Femur (tissue), 1 donor: ENCODE results near the gene MARCHF9.

ENCODE experiments used
- DNase-seq: peaks from one replicate; pipeline ENCODE4 v3.0.0-alpha.2; 2017

The MARCHF9 gene

DNA sequence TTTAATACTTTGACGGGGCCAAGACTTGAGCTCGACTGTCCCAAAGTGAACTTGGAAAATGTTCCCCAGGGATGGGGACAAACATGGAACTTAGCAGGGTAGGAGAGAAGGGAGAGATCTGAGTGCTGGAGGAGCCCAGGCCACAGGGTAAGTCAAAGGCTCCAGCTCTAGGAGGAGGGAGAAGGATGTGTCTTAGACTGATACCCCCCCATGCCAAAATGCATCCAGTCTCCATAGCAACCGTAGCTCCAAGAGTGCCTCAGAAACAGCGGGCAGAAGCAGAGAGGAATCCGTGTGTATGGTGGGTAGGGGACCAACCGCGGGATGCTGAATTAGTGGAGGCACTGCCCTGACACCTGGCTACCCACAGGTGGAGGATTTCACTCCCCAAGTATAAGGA is 15.5 kb upstream of the MARCHF9 start:
- DNase-seq: no peak

DNA sequence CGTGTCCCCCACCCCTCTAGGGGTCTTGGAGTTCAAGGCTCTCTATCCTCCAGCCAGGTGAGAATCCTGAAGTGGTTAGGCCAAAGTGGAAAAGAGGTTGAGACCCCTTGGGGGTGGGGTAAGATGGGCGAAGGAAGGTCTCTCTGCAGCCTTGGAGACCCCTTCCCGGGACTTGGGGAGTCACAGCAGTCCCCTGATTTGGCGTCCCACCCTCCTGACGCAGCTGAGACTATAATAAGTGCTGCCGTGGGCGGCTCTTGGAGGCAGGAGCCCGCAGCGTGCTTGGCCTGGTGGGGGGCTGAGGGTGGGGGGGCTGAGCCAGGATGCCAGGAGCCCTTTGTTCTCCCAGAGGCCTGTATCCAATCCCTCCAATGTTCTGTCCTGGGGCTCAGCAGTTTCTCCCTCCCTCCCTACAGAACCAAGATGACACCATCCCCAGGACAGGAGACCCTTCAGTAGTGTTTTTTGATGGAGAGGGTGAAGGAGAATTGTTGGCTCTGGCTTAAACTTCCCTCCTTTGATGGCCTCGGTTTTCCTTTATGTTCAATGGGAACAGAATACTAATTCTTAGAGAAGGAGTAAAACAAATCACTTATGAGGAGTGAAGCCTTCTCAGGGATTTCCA is 14.9 kb upstream of the MARCHF9 start:
- no peak for DNase-seq

DNA sequence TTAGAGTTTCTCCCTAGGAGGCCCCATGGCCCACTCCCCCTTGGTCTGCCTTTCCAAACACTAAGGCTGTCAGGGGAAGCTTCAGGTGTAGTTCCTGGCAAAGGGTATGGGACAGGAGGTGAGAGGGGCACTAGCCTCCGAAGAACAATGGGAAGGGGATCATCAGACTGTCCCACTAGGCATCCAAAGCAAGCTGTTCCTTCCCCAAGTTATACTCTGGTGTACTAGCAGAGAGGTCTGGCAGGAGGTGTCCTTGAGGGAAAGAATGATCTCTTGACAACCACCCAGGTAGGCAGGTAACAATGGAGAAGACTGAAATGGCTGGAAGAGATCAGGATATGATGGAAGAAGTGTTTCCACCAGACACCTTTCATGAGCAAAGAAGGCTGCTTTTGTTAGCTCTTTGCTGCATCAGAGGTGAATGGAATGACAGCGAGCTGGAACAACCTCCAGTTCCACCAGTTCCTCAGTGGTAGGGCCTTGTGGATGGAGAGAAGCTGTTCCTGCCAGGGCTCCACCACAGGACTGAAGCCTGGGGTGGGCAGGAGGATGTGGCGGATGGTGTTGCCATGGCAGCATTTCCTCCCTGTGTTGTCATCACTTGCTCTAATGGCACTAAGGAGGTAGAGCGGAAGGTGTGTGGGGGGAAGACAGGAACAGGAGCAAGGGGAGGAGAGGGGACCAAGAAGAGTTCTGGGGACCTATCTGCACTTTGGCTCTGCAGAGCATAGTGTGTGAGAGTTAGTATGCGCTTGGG is 14.1 kb upstream of the MARCHF9 start:
- no peak for DNase-seq

DNA sequence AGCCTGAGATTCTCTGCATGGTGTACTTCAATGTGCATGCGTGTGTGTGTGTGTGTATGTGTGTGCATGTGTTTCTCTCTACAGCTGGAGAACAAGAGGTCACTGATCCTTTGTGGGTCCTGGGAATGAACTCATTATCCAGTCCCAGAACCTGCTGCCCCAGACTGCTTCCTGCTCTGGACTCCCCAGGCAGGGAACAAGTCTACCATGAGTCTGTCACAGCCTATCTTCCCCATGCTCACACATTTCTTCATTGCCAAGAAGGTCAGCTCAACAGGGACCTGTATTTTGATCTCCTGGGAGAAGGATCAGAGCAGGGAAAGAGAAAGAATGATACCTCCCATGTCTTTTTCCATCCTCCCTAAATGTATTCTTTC is 13.5 kb upstream of the MARCHF9 start:
- no peak for DNase-seq

DNA sequence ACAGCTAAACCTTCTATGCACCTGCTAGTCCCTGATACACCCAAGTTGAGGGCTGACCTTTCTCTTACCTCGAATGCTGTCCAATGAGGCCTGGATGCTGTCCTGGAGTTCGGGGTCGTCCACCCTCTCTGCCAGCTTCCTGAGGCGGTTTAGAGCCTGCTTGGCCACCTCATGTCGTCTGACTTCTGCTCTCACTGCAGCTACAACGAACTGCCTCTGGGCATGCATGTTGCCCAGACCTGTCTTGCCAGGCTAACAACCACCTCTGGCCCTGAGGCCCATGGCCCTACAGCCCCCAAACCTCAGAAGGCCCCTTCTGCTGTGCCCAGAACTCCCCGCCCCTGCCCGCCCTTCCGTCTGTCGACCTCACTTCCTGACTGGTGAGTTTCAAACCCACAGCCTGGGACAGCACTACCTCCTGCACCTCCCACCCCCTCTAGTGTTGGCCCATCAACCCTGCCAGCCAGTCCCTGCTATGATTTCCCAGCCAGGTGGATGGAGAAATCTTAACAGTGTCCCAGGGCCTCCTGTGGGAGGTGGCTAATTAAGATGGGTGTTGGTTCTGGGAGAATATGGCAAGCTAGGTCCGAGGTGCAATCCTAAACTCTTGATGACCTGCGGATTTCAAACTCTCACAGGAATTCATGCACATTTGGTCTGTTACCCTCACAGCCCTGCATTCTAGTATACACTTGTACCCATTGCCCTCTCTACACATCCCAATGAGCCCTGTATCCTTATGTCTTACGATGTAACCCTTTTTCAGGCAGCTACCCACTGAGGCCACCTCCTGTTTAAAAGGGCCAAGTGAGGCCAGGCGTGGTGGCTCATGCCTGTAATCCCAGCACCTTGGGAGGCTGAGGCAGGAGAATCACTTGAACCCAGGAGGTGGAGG is 12.8 kb upstream of the MARCHF9 start:
- DNase-seq: no peak

DNA sequence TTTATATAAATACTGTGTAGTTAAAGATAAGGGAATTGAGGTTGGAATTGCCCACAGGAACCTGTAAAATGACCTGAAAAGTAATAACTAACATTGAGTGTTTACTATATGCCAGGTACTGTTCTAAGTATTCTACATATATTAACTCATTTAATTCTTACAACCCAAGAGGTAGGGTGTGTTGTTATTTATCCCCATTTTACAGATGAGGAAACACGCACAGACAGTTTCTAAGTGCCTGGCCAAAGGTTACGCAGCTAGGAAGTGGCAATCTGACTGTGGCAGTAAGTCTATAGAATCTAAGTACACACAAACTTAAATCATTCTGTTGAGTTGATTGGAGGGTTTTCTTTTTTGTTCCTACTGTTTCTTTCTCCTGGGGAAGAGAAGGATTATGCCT is 11.1 kb upstream of the MARCHF9 start:
- DNase-seq: no peak

DNA sequence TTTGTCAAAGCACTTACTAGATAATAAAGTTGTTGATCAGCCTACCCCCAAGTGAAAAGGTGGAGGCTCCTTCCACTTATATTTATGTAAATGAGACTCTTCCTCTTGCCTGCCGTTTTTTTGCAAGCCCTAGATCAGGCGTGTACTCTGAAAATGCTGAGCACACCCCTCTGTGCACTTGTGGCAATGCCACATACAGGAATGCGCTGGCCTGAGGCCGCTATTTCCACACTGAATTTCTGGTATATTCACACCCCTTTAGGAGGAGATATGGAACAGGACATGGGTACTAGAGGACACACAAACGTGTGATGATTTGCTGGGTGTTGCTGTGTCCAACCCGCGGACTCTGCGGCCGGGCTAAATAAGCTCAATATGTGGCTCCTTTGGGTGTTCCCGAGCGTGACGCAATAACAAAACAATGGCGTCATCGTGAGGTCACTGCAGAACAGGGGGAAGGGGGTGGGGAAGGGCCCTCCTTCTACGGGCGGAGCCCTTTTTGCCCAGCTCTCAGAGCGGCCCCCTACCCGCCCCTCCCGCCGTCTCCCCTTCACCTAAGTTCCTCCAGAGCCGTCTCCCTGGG is 10.6 kb upstream of the MARCHF9 start:
- DNase-seq: peak; percentile 88

DNA sequence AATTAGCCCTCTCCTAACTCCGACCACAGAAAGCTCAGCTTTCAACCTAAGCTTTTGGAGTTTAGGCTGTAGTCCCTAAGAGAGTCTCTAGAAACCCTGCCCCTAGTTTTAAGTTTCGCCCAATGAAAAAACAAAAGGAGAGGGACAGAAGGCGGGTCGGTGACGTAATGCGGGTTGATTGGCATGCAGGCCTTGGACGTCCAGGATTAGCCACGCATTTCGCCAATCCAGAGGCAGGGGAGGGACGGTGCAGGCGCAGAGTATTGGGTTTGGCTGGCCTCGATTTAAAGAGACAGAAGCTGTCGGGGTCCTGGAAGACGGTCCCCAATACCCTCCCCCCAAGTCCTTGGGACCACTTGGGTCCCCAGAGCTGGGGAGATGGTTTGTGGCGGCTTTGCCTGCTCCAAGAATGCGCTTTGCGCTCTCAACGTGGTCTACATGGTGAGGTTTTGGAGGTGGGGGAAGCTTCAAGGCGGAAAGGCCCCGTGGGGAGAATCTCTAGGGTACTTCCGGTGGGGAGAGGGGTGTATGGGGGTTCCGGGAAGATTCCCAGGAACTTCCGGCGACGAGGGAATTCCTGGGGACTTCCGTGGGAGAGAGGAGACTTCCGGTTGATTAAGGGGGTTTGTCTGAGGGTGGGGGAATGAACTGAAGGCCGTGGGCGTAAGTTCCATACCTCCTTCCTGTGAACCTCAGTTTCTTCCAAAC is 10.0 kb upstream of the MARCHF9 start, which contains the start of gene TSPAN31:
Gene TSPAN31, plus strand, starts transcription at position 263 of the 708 bp plus-strand sequence. Its CDS starts 116 bp downstream, at position 379.
- DNase-seq: peak; percentile 98

DNA sequence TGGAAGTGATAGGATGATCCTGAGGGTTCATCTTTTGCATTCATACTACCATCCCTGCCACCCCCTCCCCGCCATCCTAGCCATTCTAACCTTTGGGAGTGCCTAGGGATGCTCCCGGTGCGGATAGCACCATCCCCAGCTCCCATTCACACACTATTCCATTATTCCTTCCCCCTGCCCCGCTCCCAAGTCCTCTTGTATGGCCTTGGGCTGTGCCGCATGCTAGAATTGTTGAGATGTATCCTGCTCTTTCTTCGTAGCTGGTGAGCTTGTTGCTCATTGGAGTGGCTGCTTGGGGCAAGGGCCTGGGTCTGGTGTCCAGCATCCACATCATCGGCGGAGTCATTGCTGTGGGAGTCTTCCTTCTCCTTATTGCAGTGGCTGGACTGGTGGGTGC is 9.4 kb upstream of the MARCHF9 start:
- DNase-seq: no peak

DNA sequence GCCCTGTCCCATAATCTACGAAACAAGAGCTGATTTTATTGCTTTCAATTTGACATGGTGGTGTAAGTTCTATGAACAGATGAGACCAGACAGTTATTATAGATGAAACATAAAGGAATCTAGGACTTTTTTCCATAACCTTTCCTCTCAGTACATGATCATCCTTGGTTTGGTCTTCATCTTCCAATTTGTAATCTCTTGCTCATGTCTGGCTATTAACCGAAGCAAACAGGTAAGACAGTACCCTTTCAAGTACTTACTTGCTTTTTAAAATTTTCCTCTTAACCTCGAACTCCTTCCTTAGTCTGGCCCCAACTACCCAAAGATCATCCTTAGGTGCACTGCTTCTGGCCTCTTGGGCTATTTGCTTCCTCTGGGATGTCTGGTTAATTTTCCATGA is 8.9 kb upstream of the MARCHF9 start:
- no peak for DNase-seq

DNA sequence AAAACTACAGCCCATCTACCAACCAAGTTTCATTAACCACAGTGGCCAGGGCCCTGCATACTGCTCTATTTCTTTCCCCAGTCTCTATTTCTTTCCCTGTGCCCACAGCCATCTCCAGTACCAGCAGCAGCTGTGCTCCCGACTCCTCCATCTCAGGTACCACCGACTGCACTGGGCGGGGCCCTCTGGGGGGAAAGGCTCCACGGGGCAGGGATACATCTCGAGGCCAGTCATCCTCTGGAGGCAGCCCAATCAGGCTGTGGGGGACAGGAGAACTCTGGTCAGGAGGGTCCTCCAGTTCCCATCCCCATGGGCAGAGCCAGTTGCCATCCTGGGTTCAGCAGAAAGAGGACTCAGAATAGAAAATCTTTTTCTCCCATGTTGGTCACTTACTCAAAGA is 5.8 kb upstream of the MARCHF9 start:
- no peak for DNase-seq

DNA sequence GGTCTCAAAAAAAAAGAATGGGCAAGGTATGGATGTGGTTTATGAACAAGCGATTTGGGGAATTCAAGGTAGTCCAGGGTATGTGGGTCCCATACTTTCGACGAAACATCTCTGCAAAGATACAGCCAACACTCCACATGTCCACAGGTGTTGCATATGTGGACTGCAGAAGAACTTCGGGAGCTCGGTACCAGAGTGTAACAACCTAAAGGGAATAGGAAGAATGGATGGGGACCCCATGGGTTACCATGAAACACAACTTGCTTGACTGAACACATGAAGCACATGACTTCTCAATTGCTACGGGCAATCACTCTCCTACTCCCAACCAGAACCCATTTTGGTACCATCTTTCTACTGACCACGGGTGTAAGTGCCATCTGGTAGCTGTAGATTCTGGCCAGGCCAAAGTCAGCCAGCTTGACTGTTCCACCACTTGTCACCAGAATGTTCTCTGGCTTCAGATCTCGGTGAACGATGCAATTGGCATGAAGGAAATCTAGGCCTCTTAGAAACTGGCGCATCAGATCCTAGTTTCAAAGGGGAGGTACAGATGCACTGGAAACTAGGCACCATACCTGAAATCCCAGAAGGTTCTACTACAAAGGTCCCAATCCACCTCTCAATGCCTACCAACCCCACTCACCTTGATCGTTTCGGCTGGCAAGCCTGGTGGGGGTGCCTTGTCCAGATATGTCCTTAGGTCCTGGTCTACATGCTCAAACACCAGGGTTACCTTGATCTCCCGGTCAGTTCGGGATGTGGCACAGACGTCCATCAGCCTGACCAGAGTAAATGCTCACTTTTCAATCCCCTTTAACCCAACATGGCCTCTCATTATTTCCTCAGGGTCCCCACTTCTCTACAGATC is 4.1 kb upstream of the MARCHF9 start:
- no peak for DNase-seq

DNA sequence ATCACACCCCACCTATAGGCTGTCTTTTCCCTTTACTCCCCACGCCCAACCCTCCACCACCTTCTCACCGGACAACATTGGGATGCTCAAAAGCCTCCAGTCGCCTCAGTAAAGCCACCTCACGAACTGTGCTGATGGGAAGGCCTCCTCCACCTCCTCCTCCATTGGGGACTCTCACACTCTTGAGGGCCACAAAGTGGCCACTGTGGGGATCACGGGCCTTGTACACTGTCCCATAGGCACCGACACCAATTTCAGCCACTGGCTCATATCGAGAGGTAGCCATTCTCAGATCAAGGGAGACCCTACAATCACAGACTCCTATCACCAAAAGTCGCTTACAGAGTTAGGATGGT is 3.5 kb upstream of the MARCHF9 start:
- DNase-seq: no peak

DNA sequence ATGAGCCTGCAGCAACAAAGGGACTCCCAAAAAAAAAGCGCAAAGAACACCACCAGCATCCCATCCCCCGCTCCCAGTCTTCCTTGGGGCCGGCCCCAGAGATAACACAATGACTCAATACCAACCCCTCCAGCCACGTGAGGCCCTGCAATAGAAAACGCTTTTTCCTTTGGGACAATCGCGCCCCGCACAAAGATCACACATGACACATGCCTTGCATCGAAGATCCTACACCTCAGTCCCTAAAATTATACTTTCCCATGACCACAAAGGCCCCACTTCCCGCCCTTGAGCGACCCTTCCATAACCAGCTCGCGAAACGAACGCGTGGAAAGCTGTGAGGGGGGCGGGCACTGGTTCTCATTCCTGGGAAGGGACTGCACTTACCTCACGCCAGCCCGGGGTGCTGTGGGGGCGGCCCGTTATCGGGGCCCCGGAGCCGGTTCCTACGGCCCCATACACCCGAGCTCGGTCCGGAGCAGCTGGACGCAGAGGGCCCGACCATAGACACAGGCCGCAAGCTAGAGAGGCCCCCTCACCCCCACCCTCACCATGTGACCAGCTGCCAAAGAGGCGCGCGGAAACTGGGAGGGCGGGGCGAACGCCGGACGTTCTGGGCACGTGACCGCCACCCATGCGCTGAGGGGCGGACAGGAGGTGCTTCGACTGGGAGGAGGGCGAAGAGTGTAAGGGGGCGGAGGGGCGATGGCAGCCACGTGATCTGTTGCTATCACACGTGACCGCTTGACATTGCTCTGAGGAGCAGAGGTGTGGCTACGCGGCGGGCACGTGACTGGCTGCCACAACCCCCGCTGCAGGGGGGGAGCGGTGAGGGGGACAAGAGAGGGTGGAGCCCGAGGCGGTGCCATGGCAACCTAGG is 2.9 kb upstream of the MARCHF9 start, which contains the start of gene CDK4:
Gene CDK4, minus strand, starts transcription at position 523 of the 880 bp plus-strand sequence. CDS start 593 bp downstream, outside the sequence.
- peak; percentile 100 for DNase-seq

DNA sequence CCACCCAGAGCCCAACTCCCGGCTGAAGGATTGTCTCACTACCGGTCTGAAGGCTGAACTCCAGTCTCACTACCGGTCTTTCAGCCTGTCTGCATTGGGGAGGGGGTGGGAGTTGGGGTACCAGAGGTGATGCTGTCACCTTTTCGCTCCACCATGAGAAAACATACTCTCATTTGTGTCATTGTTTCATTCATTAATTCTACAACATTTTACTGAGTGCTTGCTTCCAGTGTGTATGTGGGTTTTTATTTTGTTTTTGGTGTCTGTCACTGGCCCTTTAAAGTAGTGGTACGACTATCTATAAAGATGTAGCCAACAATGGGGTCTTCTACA is 2.3 kb upstream of the MARCHF9 start:
- no peak for DNase-seq

DNA sequence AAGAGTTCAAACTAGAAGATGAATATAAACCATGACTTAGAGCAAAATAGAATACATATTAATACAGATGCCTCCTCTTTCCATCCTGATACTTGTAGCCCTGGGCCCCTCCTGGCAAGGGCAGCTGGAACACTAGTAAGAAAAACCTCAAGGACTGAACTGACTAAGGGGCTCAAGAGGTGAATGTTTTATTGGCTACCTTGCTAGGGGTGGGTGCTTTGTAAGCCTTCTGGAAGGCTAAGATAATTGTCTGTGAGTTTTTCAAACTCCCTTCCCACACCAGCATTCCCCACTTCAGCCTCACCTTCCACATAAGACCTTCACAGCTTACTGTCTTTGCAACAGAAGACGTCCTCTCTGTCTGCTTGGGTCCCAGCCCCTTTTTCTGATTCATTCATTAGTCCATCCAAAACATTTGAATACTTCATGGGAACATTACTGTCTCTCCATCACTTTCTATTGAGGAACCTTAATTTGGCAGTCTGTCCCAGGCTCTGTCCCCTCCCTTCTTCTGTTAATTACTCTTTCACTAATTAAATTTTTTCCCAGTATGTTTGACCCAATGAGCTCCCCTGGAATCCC is 1.1 kb upstream of the MARCHF9 start:
- no peak for DNase-seq

DNA sequence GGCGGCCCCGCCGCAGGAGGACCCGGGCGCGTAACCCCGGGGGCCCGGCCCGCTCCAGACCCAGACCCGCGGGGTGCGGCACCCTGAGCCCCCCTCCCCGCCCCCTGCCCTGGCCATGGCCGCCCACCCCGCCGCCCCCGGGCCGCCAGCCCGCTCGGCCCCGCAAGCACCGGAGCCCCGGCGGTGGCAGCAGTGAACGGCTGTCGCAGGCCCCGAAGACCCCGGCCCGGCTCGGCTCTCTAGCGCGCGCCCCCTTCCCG is 221 bp downstream of the MARCHF9 start:
- DNase-seq: no peak

DNA sequence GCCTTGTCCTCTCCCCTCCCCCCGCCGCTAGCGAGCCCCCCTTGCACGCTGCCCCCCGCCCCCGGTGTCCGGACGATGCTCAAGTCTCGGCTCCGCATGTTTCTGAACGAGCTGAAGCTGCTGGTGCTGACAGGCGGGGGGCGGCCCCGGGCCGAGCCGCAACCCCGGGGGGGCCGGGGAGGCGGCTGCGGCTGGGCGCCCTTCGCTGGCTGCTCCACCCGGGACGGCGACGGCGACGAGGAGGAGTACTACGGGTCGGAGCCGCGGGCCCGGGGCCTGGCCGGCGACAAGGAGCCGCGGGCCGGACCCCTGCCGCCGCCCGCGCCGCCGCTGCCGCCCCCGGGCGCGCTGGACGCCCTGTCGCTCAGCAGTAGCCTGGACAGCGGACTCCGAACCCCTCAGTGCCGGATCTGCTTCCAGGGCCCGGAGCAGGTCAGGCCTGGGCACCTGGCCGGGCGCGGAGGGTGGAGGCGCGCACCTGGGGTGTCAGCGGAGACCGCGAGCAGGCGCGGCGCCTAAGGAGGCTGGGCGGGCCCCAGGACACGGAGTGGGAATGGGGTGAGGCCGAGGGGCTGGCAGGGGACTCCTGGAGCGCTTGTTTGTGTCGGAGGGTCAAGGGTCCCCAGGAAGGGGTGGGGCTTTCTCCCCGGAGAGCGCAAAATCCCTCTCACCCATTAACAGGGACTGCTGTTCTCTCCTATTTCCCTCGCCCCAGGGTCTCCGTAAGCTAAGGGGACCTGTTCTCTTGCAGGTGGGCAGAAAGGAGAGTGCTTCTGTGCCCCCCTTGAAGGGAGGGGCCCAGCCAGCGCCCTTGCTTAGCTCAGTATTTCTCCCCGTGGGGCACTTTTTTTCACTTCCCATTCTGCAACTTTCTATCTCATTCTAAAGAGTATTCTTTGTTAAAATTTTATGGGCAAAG is 810 bp downstream of the MARCHF9 start:
- no peak for DNase-seq
